ENCODE measurements around the gene CD2.
"Not testable (repeated sequence)": the region's sequence is repeated elsewhere in the genome, so short reads cannot be mapped to it uniquely, and the experiment has no call there.

Gene CD2

GRCh38 chr1:116732726-116733125, 21.5 kb upstream of the CD2 start:
- no peak for DNase-seq (ENCODE audit: low read depth, low spot score)

GRCh38 chr1:116733476-116734365, 20.5 kb upstream of the CD2 start:
- no peak for DNase-seq (ENCODE audit: low read depth, low spot score)

GRCh38 chr1:116735246-116735645, 19.0 kb upstream of the CD2 start:
- no peak for DNase-seq (ENCODE audit: low read depth, low spot score)

GRCh38 chr1:116737020-116737854, 17.0 kb upstream of the CD2 start:
- no peak for DNase-seq (ENCODE audit: low read depth, low spot score)

- DNase-seq (ENCODE audit: low read depth, low spot score) = no peak
Measured at GRCh38 chr1:116737855-116738321, 16.3 kb upstream of the CD2 start.

GRCh38 chr1:116738673-116739370, 15.4 kb upstream of the CD2 start:
- DNase-seq (ENCODE audit: low read depth, low spot score) = no peak

GRCh38 chr1:116739371-116740012, 14.7 kb upstream of the CD2 start:
- no peak for DNase-seq (ENCODE audit: low read depth, low spot score)

GRCh38 chr1:116740296-116740695, 13.9 kb upstream of the CD2 start:
- no peak for DNase-seq (ENCODE audit: low read depth, low spot score)

GRCh38 chr1:116740746-116741145, 13.5 kb upstream of the CD2 start:
- no peak for DNase-seq (ENCODE audit: low read depth, low spot score)

GRCh38 chr1:116741836-116742565, 12.2 kb upstream of the CD2 start:
- DNase-seq (ENCODE audit: low read depth, low spot score) = no peak

GRCh38 chr1:116743535-116743934, 10.7 kb upstream of the CD2 start:
- DNase-seq (ENCODE audit: low read depth, low spot score) = no peak

- DNase-seq (ENCODE audit: low read depth, low spot score) = no peak
Measured at GRCh38 chr1:116748272-116748671, 6.0 kb upstream of the CD2 start.

GRCh38 chr1:116751146-116751545, 3.1 kb upstream of the CD2 start:
- DNase-seq (ENCODE audit: low read depth, low spot score) = no peak

GRCh38 chr1:116751621-116752020, 2.6 kb upstream of the CD2 start:
- DNase-seq (ENCODE audit: low read depth, low spot score) = no peak

GRCh38 chr1:116753312-116753711, 918 bp upstream of the CD2 start:
- DNase-seq (ENCODE audit: low read depth, low spot score) = no peak

GRCh38 chr1:116755066-116755465, 836 bp downstream of the CD2 start:
- DNase-seq (ENCODE audit: low read depth, low spot score) = no peak

- DNase-seq (ENCODE audit: low read depth, low spot score) = no peak
Measured at GRCh38 chr1:116755681-116756080, 1.5 kb downstream of the CD2 start.

- DNase-seq (ENCODE audit: low read depth, low spot score) = not testable (repeated sequence)
Measured at GRCh38 chr1:116756092-116756491, 1.9 kb downstream of the CD2 start.

- DNase-seq (ENCODE audit: low read depth, low spot score) = not testable (repeated sequence)
Measured at GRCh38 chr1:116758456-116758815, 4.2 kb downstream of the CD2 start.

- no peak for DNase-seq (ENCODE audit: low read depth, low spot score)
Measured at GRCh38 chr1:116759636-116760035, 5.4 kb downstream of the CD2 start.

- no peak for DNase-seq (ENCODE audit: low read depth, low spot score)
Measured at GRCh38 chr1:116760487-116760886, 6.3 kb downstream of the CD2 start.

Data from brain pericyte (primary cell).